Hepatocyte (in vitro differentiated cells): ENCODE data around the gene ANKRD33. TPM values are rescaled to one million over a fixed set of nuclear protein-coding genes. Genes with fewer than 3 reads are reported as not detected.

ENCODE experiments used
- DNase-seq: peaks from one replicate; pipeline ENCODE4 v3.0.0-alpha.2; 2016; ENCODE audit warnings: low spot score
- H2AFZ ChIP-seq: fragments of 200-600 bp; sonication (generic); 2 replicates; pipeline ENCODE4 v1.6.0; 2016; ENCODE audit warnings: antibody characterized with exemption, mild to moderate bottlenecking
- H3K27ac ChIP-seq: fragments of 200-600 bp; sonication (generic); 2 replicates; pipeline ENCODE4 v1.5.1; 2016; ENCODE audit warnings: mild to moderate bottlenecking
- H3K27me3 ChIP-seq: fragments of 200-600 bp; sonication (generic); 2 replicates; pipeline ENCODE4 v1.6.1; 2016
- H3K36me3 ChIP-seq: fragments of 200-600 bp; sonication (generic); replicated peaks from 2 replicates; pipeline ENCODE4 v1.5.1; 2016; ENCODE audit warnings: low read depth; ENCODE audit not compliant: insufficient read depth
- H3K4me1 ChIP-seq: fragments of 200-600 bp; sonication (generic); 2 replicates; pipeline ENCODE4 v1.5.1; 2016; ENCODE audit warnings: mild to moderate bottlenecking, moderate library complexity; ENCODE audit not compliant: insufficient read depth
- H3K4me2 ChIP-seq: fragments of 200-600 bp; sonication (generic); 2 replicates; pipeline ENCODE4 v1.6.0; 2016
- H3K4me3 ChIP-seq: fragments of 200-600 bp; sonication (generic); 2 replicates; pipeline ENCODE4 v1.5.1; 2016; ENCODE audit warnings: mild to moderate bottlenecking
- H3K79me2 ChIP-seq: fragments of 200-600 bp; sonication (generic); 2 replicates; pipeline ENCODE4 v1.6.0; 2017; ENCODE audit warnings: mild to moderate bottlenecking
- H3K9me2 ChIP-seq: fragments of 200-600 bp; sonication (generic); replicated peaks from 2 replicates; pipeline ENCODE4 v1.6.0; 2017; ENCODE audit warnings: mild to moderate bottlenecking; ENCODE audit not compliant: insufficient read depth
- H3K9me3 ChIP-seq: fragments of 200-600 bp; sonication (generic); 2 replicates; pipeline ENCODE4 v1.5.1; 2016; ENCODE audit warnings: low read depth, mild to moderate bottlenecking
- H4K20me1 ChIP-seq: fragments of 200-600 bp; sonication (generic); 2 replicates; pipeline ENCODE4 v1.6.0; 2016; ENCODE audit warnings: mild to moderate bottlenecking; ENCODE audit not compliant: insufficient read depth, poor library complexity, severe bottlenecking
- CTCF ChIP-seq: fragments of 200-600 bp; sonication (generic); IDR thresholded peaks from 2 replicates; pipeline ENCODE4 v1.5.1; 2016; ENCODE audit warnings: antibody characterized with exemption, mild to moderate bottlenecking; ENCODE audit not compliant: poor library complexity
- EZH2 ChIP-seq: fragments of 200-600 bp; sonication (generic); IDR thresholded peaks from 2 replicates; pipeline ENCODE4 v1.6.1; 2016; ENCODE audit warnings: antibody characterized with exemption, mild to moderate bottlenecking, borderline replicate concordance
- EZH2phosphoT487 ChIP-seq: fragments of 200-600 bp; sonication (generic); IDR thresholded peaks from one replicate; pipeline ENCODE4 v1.6.1; 2018; ENCODE audit warnings: antibody characterized with exemption, mild to moderate bottlenecking, low read depth, moderate library complexity; ENCODE audit not compliant: unreplicated experiment, severe bottlenecking
- WGBS: methylation state at CpG from one replicate; pipeline ENCODE4 v1.1.6; 2016; ENCODE audit warnings: low lambda C conversion rate; ENCODE audit errors: missing lambda C conversion rate; 5-methylcytosine and 5-hydroxymethylcytosine counted together
- polyA plus RNA-seq: library from polyadenylated mRNA; unstranded; fragments of >200 nt; fragmentation: Nextera tagmentation; extraction: Ambion mirVana; gene quantifications from 2 replicates; pipeline ENCODE4 v1.2.1, GENCODE V29; 2016
- total RNA-seq: library from RNA; depleted of rRNA; stranded (reverse); fragments of >200 nt; gene quantifications from 2 replicates; pipeline ENCODE4 v1.2.3, GENCODE V29; 2014

ANKRD33 gene
- total and polyA plus RNA-seq, 2 experiments from 2014 or later, result 0.12 TPM; not detected in 1

DNA sequence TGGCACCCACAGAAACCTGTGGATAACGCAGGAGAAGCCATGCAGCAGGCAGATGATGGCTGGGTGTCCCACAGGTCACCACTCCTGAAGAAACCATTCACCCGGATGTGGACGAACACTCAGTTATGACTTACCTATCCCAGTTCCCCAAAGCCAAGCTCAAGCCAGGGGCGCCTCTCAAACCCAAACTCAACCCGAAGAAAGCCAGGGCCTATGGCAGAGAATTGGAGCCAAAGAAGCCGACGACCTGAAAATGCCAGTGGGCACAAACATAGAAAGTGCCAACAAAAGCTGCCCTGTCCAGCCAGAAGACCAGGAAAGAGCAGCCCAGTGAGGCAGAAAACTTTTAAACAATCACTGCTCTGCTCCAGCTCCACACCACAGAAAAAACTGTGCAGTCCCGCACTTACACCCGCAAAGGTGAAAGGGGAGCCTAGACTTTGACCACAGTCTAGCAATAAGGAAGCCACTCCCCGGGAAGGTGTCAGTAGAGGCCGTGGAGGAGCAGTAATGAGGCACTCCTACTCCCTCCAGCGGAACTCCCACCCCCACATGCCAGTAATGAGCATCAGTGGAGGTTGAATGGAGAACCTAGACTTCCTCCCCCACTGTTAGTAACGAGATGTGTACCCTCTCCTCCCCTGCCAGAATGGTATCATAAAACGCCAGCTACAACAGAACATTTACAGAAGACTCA, 13.4 kb downstream of the ANKRD33 start:
- H3K4me2 ChIP-seq, result no peak overlapping the region
- H2AFZ ChIP-seq, result no peak overlapping the region
- peak; percentile 55 for DNase-seq
- no peaks in the 10 kb centered on the region for H3K9me2 ChIP-seq
- no peaks in the 10 kb centered on the region for H3K36me3 ChIP-seq
- H3K9me3 ChIP-seq, result no peaks in the 10 kb centered on the region
- no peaks in the 10 kb centered on the region for H4K20me1 ChIP-seq
- TF ChIP-seq EZH2phosphoT487 (no peak), CTCF (no peak), EZH2 (no peak)
- no peaks in the 10 kb centered on the region for H3K27me3 ChIP-seq
- 68% methylated on average over 14 of the region's 14 CpGs for WGBS
- H3K4me1 ChIP-seq, result peaks cover 15% of the 10 kb centered on the region
- no peak overlapping the region for H3K4me3 ChIP-seq
- H3K79me2 ChIP-seq, result no peaks in the 10 kb centered on the region
- no peak overlapping the region for H3K27ac ChIP-seq

DNA sequence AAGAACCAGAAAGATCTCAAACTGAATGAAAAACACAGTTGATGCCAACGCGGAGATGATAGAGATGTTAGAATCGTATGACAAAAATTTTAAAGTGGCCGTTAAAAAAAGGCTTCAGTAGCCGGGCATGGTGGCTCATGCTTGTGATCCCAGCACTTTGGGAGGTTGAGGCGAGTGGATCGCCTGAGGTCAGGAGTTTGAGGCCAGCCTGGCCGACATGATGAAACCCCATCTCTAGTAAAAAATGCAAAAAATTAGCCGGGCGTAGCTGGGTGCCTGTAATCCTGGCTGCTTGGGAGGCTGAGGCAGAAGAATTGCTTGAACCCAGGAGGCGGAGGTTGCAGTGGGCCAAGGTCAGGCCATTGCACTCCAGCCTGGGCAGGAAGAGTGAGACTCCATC, 14.0 kb downstream of the ANKRD33 start:
- no peaks in the 10 kb centered on the region for H3K79me2 ChIP-seq
- 94% methylated on average over 11 of the region's 11 CpGs for WGBS
- DNase-seq, result no peak
- no peaks in the 10 kb centered on the region for H3K27me3 ChIP-seq
- no peak overlapping the region for H3K4me3 ChIP-seq
- H4K20me1 ChIP-seq, result no peaks in the 10 kb centered on the region
- H3K27ac ChIP-seq, result no peak overlapping the region
- TF ChIP-seq CTCF, result no peak
- TF ChIP-seq EZH2, result no peak
- TF ChIP-seq EZH2phosphoT487, result no peak
- peaks cover 16% of the 10 kb centered on the region for H3K4me1 ChIP-seq
- no peaks in the 10 kb centered on the region for H3K36me3 ChIP-seq
- H3K4me2 ChIP-seq, result no peak overlapping the region
- H2AFZ ChIP-seq, result no peak overlapping the region
- no peaks in the 10 kb centered on the region for H3K9me3 ChIP-seq
- no peaks in the 10 kb centered on the region for H3K9me2 ChIP-seq

DNA sequence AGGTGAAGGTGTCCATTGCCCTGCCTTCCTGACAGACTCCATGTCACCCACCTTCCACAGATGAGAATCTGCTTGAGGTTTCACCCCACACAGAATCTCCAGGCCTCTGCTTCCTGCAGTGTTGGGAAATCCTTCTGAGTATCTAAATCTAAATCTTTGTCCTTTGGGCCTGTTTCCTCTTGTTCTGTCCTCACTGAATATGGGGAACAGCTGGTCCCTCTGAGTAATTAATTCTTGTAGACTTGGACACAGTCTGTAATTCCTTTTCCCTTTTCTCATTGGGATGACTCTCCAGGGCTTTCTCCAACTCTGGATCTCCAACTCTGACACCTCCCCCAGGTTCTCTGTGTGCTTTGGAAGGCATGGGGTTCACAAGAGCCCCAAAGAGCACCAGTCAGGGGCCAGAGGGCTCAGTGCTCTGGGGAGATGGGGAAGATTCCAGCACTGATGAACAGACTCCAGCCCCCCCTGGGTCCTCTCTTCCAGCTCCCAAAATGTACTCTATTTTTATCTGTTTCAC, 17.1 kb downstream of the ANKRD33 start:
- no peaks in the 10 kb centered on the region for H3K9me2 ChIP-seq
- H3K4me1 ChIP-seq, result peaks cover 18% of the 10 kb centered on the region
- H2AFZ ChIP-seq, result peak overlapping the region; percentile 63
- H3K36me3 ChIP-seq, result no peaks in the 10 kb centered on the region
- no peaks in the 10 kb centered on the region for H3K79me2 ChIP-seq
- H3K4me2 ChIP-seq, result peak overlapping the region; percentile 53
- H3K27ac ChIP-seq, result peak overlapping the region; percentile 83
- no peaks in the 10 kb centered on the region for H3K9me3 ChIP-seq
- no peak for TF ChIP-seq EZH2
- no peak for TF ChIP-seq CTCF
- no peak for TF ChIP-seq EZH2phosphoT487
- no peak overlapping the region for H3K4me3 ChIP-seq
- no peaks in the 10 kb centered on the region for H4K20me1 ChIP-seq
- DNase-seq, result no peak
- H3K27me3 ChIP-seq, result no peaks in the 10 kb centered on the region
